Endodermal cell (in vitro differentiated cells): Measurements from ENCODE around the gene CFAP47. TPM values are rescaled to one million over a fixed set of nuclear protein-coding genes. Genes with fewer than 3 reads are reported as not detected.

ENCODE experiments used
- DNase-seq: peaks from one replicate; pipeline ENCODE4 v3.0.0-alpha.2; 2017
- H3K27ac ChIP-seq: 2 replicates; pipeline ENCODE4 v1.5.1; 2013; ENCODE audit warnings: mild to moderate bottlenecking, low read depth, low read length, moderate library complexity
- H3K27me3 ChIP-seq: 2 replicates; pipeline ENCODE4 v1.6.1; 2013; ENCODE audit warnings: mild to moderate bottlenecking, low read length, moderate library complexity; ENCODE audit not compliant: insufficient read depth, control insufficient read depth, poor library complexity, severe bottlenecking
- H3K36me3 ChIP-seq: 2 replicates; pipeline ENCODE4 v1.7.0; 2013; ENCODE audit warnings: mild to moderate bottlenecking, low read length, moderate library complexity; ENCODE audit not compliant: control insufficient read depth, insufficient read depth
- H3K4me1 ChIP-seq: one replicate; pipeline ENCODE4 v1.7.0; 2013; ENCODE audit warnings: low read length; ENCODE audit not compliant: control insufficient read depth, insufficient read depth
- H3K4me3 ChIP-seq: 2 replicates; pipeline ENCODE4 v1.5.1; 2013; ENCODE audit warnings: mild to moderate bottlenecking, low read length, moderate library complexity
- H3K9ac ChIP-seq: 2 replicates; pipeline ENCODE4 v1.6.1; 2013; ENCODE audit warnings: mild to moderate bottlenecking, low read length, moderate library complexity; ENCODE audit not compliant: poor library complexity, severe bottlenecking; ENCODE audit errors: extremely low read depth
- H3K9me3 ChIP-seq: 2 replicates; pipeline ENCODE4 v1.6.1; 2013; ENCODE audit warnings: mild to moderate bottlenecking, low read length, moderate library complexity; ENCODE audit not compliant: control insufficient read depth
- H3K27ac Mint-ChIP-seq: 2 replicates; pipeline ENCODE4 v1.8.0; 2020; ENCODE audit warnings: mixed read lengths
- H3K27me3 Mint-ChIP-seq: 2 replicates; pipeline ENCODE4 v1.8.0; 2021; ENCODE audit warnings: mild to moderate bottlenecking, mixed read lengths; ENCODE audit not compliant: insufficient read depth
- H3K36me3 Mint-ChIP-seq: 2 replicates; pipeline ENCODE4 v1.8.0; 2020; ENCODE audit warnings: low read depth, mixed read lengths
- H3K4me1 Mint-ChIP-seq: 2 replicates; pipeline ENCODE4 v1.8.0; 2020; ENCODE audit warnings: mixed read lengths
- H3K4me3 Mint-ChIP-seq: 2 replicates; pipeline ENCODE4 v1.8.0; 2020; ENCODE audit warnings: mild to moderate bottlenecking, moderate library complexity, mixed read lengths
- H3K9me3 Mint-ChIP-seq: 2 replicates; pipeline ENCODE4 v1.8.0; 2020; ENCODE audit warnings: mild to moderate bottlenecking, mixed read lengths
- CTCF ChIP-seq: fragments of 200-600 bp; sonication (generic); conservative IDR thresholded peaks from 2 replicates; pipeline ENCODE4 v1.5.0; 2021; ENCODE audit warnings: antibody characterized with exemption, mild to moderate bottlenecking
- WGBS, 2 experiments: methylation state at CpG; one replicate each; pipeline versions ENCODE4 v1.1.5 to v1.1.7; 2013; ENCODE audit warnings: missing lambda C conversion rate in 2 of 2, mixed read lengths in 1 of 2; ENCODE audit not compliant: insufficient coverage in 1 of 2, insufficient read length in 1 of 2; 5-methylcytosine and 5-hydroxymethylcytosine counted together
- total RNA-seq, 2 donors: library from RNA; stranded (reverse); fragmentation: NEBNext Ultra II Directional in 1 of 2; extraction: Animal tissue kit (Norgen Biotek cat#: 25700) in 1 of 2; gene quantifications; 2 replicates in 1 of 2; 3 replicates in 1 of 2; pipeline ENCODE4 v1.2.1, GENCODE V29; 2021

CFAP47 gene
- total RNA-seq, 2 donors from 2014 or later, result 0.26 to 0.55 TPM

GRCh38 chrX:36116222-36116621 lies 196.7 kb downstream of the CFAP47 start:
- no peak for TF ChIP-seq CTCF
- Mint-ChIP-seq H3K36me3 (no peaks in the 10 kb centered on the region), H3K27me3 (no peaks in the 10 kb centered on the region), H3K9me3 (peaks cover 78% of the 10 kb centered on the region), H3K27ac (no peak overlapping the region), H3K4me1 (no peaks in the 10 kb centered on the region), H3K4me3 (no peak overlapping the region)
- Histone ChIP-seq H3K9ac (no peak overlapping the region), H3K4me1 (no peaks in the 10 kb centered on the region), H3K27ac (no peak overlapping the region), H3K4me3 (no peak overlapping the region), H3K36me3 (no peaks in the 10 kb centered on the region), H3K9me3 (no peaks in the 10 kb centered on the region), H3K27me3 (no peaks in the 10 kb centered on the region)
- DNase-seq, result no peak
- WGBS, 2 experiments, result 90 to 100% methylated on average over 1 to 4 of the region's 5 CpGs

- H3K27ac Mint-ChIP-seq, result no peak overlapping the region
- H3K4me3 Mint-ChIP-seq, result no peak overlapping the region
- no peaks in the 10 kb centered on the region for H3K27me3 Mint-ChIP-seq
- H3K36me3 Mint-ChIP-seq, result no peaks in the 10 kb centered on the region
- no peaks in the 10 kb centered on the region for H3K4me1 ChIP-seq
- H3K4me3 ChIP-seq, result no peak overlapping the region
- no peaks in the 10 kb centered on the region for H3K4me1 Mint-ChIP-seq
- no peaks in the 10 kb centered on the region for H3K36me3 ChIP-seq
- no peaks in the 10 kb centered on the region for H3K27me3 ChIP-seq
- 80 to 94% methylated on average over 2 to 6 of the region's 7 CpGs for WGBS, 2 experiments
- H3K9me3 Mint-ChIP-seq, result peaks cover 10% of the 10 kb centered on the region
- no peak for DNase-seq
- H3K27ac ChIP-seq, result no peak overlapping the region
- no peaks in the 10 kb centered on the region for H3K9me3 ChIP-seq
- no peak for TF ChIP-seq CTCF
- H3K9ac ChIP-seq, result no peak overlapping the region
These were observed 239.7 kb downstream of the CFAP47 start for GRCh38 chrX:36159254-36159653.

DNA sequence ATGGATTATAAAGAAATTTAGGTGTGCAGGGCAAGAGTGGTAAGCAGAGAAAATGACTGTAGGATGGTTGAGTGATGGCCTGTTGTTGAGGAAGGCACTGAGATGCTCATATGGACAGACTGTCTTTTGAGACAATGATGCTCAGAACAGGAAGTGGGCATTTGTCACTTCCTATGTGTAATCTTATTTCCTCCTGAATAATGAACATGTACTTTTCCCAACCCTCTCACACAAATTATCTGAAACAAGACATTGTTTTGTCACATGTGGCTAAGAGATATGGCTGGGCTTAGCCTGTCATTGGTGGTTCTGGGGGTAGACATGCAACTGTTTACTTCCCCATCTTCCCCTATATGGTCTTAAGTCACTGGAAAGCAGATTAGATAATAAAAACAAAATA lies 240.5 kb downstream of the CFAP47 start:
- Mint-ChIP-seq H3K27ac (no peak overlapping the region), H3K36me3 (no peaks in the 10 kb centered on the region), H3K4me1 (no peaks in the 10 kb centered on the region), H3K27me3 (no peaks in the 10 kb centered on the region), H3K4me3 (no peak overlapping the region), H3K9me3 (peaks cover 9% of the 10 kb centered on the region)
- TF ChIP-seq CTCF, result no peak
- H3K27me3 ChIP-seq, result no peaks in the 10 kb centered on the region
- H3K4me3 ChIP-seq, result no peak overlapping the region
- no peaks in the 10 kb centered on the region for H3K9me3 ChIP-seq
- H3K27ac ChIP-seq, result no peak overlapping the region
- DNase-seq, result no peak
- H3K4me1 ChIP-seq, result no peaks in the 10 kb centered on the region
- H3K9ac ChIP-seq, result no peak overlapping the region
- H3K36me3 ChIP-seq, result no peaks in the 10 kb centered on the region
